Suprapubic skin (tissue), 4 donors: ENCODE results near the gene COL6A1. TPM values are rescaled to one million over a fixed set of nuclear protein-coding genes. Genes with fewer than 3 reads are reported as not detected.

ENCODE experiments used
- DNase-seq, 2 donors: peaks; one replicate each; pipeline ENCODE4 v3.0.0-alpha.2; 2019; ENCODE audit warnings: low spot score in 2 of 2
- H3K27ac ChIP-seq: fragments of 200-600 bp; sonication (generic); one replicate; pipeline ENCODE4 v1.5.1; 2019
- H3K27me3 ChIP-seq: fragments of 200-600 bp; sonication (generic); one replicate; pipeline ENCODE4 v1.5.1; 2019
- H3K36me3 ChIP-seq: fragments of 200-600 bp; sonication (generic); one replicate; pipeline ENCODE4 v1.5.1; 2019
- H3K4me1 ChIP-seq: fragments of 200-600 bp; sonication (generic); one replicate; pipeline ENCODE4 v1.5.1; 2019
- H3K4me3 ChIP-seq: fragments of 200-600 bp; sonication (generic); one replicate; pipeline ENCODE4 v1.5.1; 2019; ENCODE audit warnings: mild to moderate bottlenecking
- H3K9me3 ChIP-seq: fragments of 200-600 bp; sonication (generic); one replicate; pipeline ENCODE4 v1.5.1; 2019
- CTCF ChIP-seq, 2 donors: fragments of 200-600 bp in 1 of 2; fragments of 450-650 bp in 1 of 2; sonication (generic) in 1 of 2; IDR thresholded peaks; one replicate each; pipeline ENCODE4 v1.5.1; 2016 to 2019; ENCODE audit warnings: antibody characterized with exemption in 2 of 2, mild to moderate bottlenecking in 1 of 2, moderate library complexity in 1 of 2
- EP300 ChIP-seq: sonication (generic); formaldehyde crosslinking; IDR thresholded peaks from one replicate; pipeline ENCODE4 v1.6.1; 2017; ENCODE audit warnings: antibody characterized with exemption
- POLR2A ChIP-seq, 2 donors: fragments of 450-650 bp; IDR thresholded peaks; one replicate each; pipeline ENCODE4 v1.6.1; 2017; ENCODE audit warnings: antibody characterized with exemption in 2 of 2, mild to moderate bottlenecking in 2 of 2, moderate library complexity in 2 of 2
- POLR2AphosphoS5 ChIP-seq, 3 donors: sonication (generic); formaldehyde crosslinking; IDR thresholded peaks; one replicate each; pipeline ENCODE4 v1.6.1; 2017; ENCODE audit warnings: antibody characterized with exemption in 3 of 3
- WGBS: methylation state at CpG from one replicate; pipeline ENCODE4 v1.1.5; 2018; 5-methylcytosine and 5-hydroxymethylcytosine counted together
- total RNA-seq, 4 donors: library from RNA; depleted of rRNA; stranded (reverse); fragments of >200 nt; gene quantifications; one replicate each; pipeline ENCODE4 v1.1.0, GENCODE V29; 2016

COL6A1 gene
- total RNA-seq, 4 donors from 2014 or later = 105 to 123 (median 109) TPM

GRCh38 chr21:45990049-45990711, 8.6 kb downstream of the COL6A1 start:
- Histone ChIP-seq H3K27ac (no peak overlapping the region), H3K4me1 (peaks cover 11% of the 10 kb centered on the region), H3K4me3 (no peak overlapping the region), H3K27me3 (no peaks in the 10 kb centered on the region), H3K9me3 (no peaks in the 10 kb centered on the region), H3K36me3 (peaks cover 68% of the 10 kb centered on the region)
- peak in 1 of 2 donors; percentile 76 for DNase-seq
- TF ChIP-seq CTCF (IDR thresholded peaks at IDR 0.05) (no peak), EP300 (no peak), POLR2AphosphoS5 (IDR thresholded peaks at IDR 0.05) (no peak), POLR2A (IDR thresholded peaks at IDR 0.05) (no peak)
- 91% methylated on average over 24 of the region's 30 CpGs for WGBS

- Histone ChIP-seq H3K27ac (no peak overlapping the region), H3K36me3 (peaks cover 64% of the 10 kb centered on the region), H3K9me3 (no peaks in the 10 kb centered on the region), H3K4me3 (no peak overlapping the region), H3K27me3 (no peaks in the 10 kb centered on the region), H3K4me1 (peaks cover 12% of the 10 kb centered on the region)
- no peak for TF ChIP-seq POLR2A (IDR thresholded peaks at IDR 0.05)
- TF ChIP-seq CTCF (IDR thresholded peaks at IDR 0.05) = no peak
- TF ChIP-seq EP300 = no peak
- TF ChIP-seq POLR2AphosphoS5 (IDR thresholded peaks at IDR 0.05) = no peak
- peak; percentile 59 to 76 for DNase-seq
- 85% methylated on average over 38 of the region's 45 CpGs for WGBS
These were observed 9.4 kb downstream of the COL6A1 start for GRCh38 chr21:45990741-45991605.

- Histone ChIP-seq H3K27ac (peak overlapping the region; percentile 67), H3K9me3 (no peaks in the 10 kb centered on the region), H3K27me3 (no peaks in the 10 kb centered on the region), H3K4me1 (peaks cover 12% of the 10 kb centered on the region), H3K4me3 (no peak overlapping the region), H3K36me3 (peaks cover 64% of the 10 kb centered on the region)
- DNase-seq = peak; percentile 60 to 63
- TF ChIP-seq EP300 (no peak), CTCF (IDR thresholded peaks at IDR 0.05) (no peak), POLR2AphosphoS5 (IDR thresholded peaks at IDR 0.05) (no peak), POLR2A (IDR thresholded peaks at IDR 0.05) (no peak)
- 84% methylated on average over 11 of the region's 18 CpGs for WGBS
These were observed 10.2 kb downstream of the COL6A1 start for GRCh38 chr21:45991606-45992300.

GRCh38 chr21:45992301-45993209, 11.0 kb downstream of the COL6A1 start:
- peaks cover 63% of the 10 kb centered on the region for H3K36me3 ChIP-seq

More at GRCh38 chr21:45992301-45993209, 11.0 kb downstream of the COL6A1 start:
- peak; percentile 62 to 80 for DNase-seq
- TF ChIP-seq POLR2A (IDR thresholded peaks at IDR 0.05) (no peak), CTCF (IDR thresholded peaks at IDR 0.05) (no peak), POLR2AphosphoS5 (IDR thresholded peaks at IDR 0.05) (no peak), EP300 (no peak)
- Histone ChIP-seq H3K9me3 (no peaks in the 10 kb centered on the region), H3K27me3 (no peaks in the 10 kb centered on the region), H3K4me3 (no peak overlapping the region), H3K27ac (peak overlapping the region; percentile 67), H3K4me1 (peaks cover 12% of the 10 kb centered on the region)
- WGBS = 78% methylated on average over 13 of the region's 32 CpGs
